Vagina (tissue), 2 donors: ENCODE measurements around the gene NUDT8.

Source experiments
- CTCF ChIP-seq, 3 experiments: fragments of 450-650 bp in 2 of 3; fragments of 200-600 bp in 1 of 3; sonication (generic) in 1 of 3; IDR thresholded peaks; one replicate each; pipeline ENCODE4 v1.5.1; 2017 to 2019; ENCODE audit warnings: antibody characterized with exemption in 3 of 3, mild to moderate bottlenecking in 2 of 3, moderate library complexity in 2 of 3
- POLR2A ChIP-seq, 2 donors: fragments of 450-650 bp; IDR thresholded peaks; one replicate each; pipeline ENCODE4 v1.6.1; 2017; ENCODE audit warnings: antibody characterized with exemption in 2 of 2, mild to moderate bottlenecking in 2 of 2, moderate library complexity in 2 of 2

GRCh38 chr11:67613313-67613959 is 16.3 kb downstream of the NUDT8 start:
- TF ChIP-seq POLR2A (IDR thresholded peaks at IDR 0.05), result no peak
- TF ChIP-seq CTCF (IDR thresholded peaks at IDR 0.05), result no peak
